B cell (primary cell): Measurements from ENCODE around the gene IRS2. TPM values are rescaled to one million over a fixed set of nuclear protein-coding genes. Genes with fewer than 3 reads are reported as not detected.

Source experiments
- ATAC-seq: fragments of 200-7000 bp; cut with Tn5 transposase; one replicate; pipeline ENCODE4 v1.10.0; 2021; ENCODE audit warnings: low read depth, mild to moderate bottlenecking, moderate number of reproducible peaks, moderate library complexity
- CTCF ChIA-PET: fragments of 350-600 bp; sonication (Branson Sonifier 250); formaldehyde crosslinking; loops from one replicate; lab custom pipeline; 2021; ENCODE audit warnings: antibody characterized with exemption, inconsistent platforms; lab: Charles Lee
- POLR2A ChIA-PET: fragments of 350-600 bp; sonication (Branson Sonifier 250); formaldehyde crosslinking; loops from one replicate; lab custom pipeline; 2021; ENCODE audit warnings: antibody characterized with exemption; lab: Charles Lee
- DNase-seq: peaks from one replicate; pipeline ENCODE4 v3.0.0; 2013
- H2AFZ ChIP-seq: 2 replicates; pipeline ENCODE4 v1.6.1; 2012; ENCODE audit warnings: mild to moderate bottlenecking, low read depth, low read length; ENCODE audit not compliant: insufficient read depth, poor library complexity, severe bottlenecking
- H3K27ac ChIP-seq, 2 donors: 1 replicate in 1 of 2; 2 replicates in 1 of 2; pipeline ENCODE4 v1.5.1; 2012 to 2013; ENCODE audit warnings: low read length in 2 of 2, mild to moderate bottlenecking in 2 of 2, moderate library complexity in 1 of 2
- H3K27me3 ChIP-seq, 4 experiments: fragments of 200-600 bp in 1 of 4; sonication (generic) in 1 of 4; replicated peaks in 1 of 4; 1 replicate in 2 of 4; 2 replicates in 2 of 4; pipeline versions ENCODE4 v1.6.1 to v1.7.0; 2013 to 2016; ENCODE audit warnings: low read length in 3 of 4, mild to moderate bottlenecking in 2 of 4, mixed read lengths in 1 of 4, moderate library complexity in 1 of 4; ENCODE audit not compliant: insufficient read depth in 4 of 4, control insufficient read depth in 3 of 4; ENCODE audit errors: control extremely low read depth in 1 of 4
- H3K36me3 ChIP-seq, 2 experiments: replicated peaks in 1 of 2; 1 replicate in 1 of 2; 2 replicates in 1 of 2; pipeline versions ENCODE4 v1.6.1 to v1.7.1; 2013; ENCODE audit warnings: low read length in 1 of 2; ENCODE audit not compliant: insufficient read depth in 2 of 2, control insufficient read depth in 1 of 2; ENCODE audit errors: control extremely low read depth in 1 of 2, extremely low read depth in 1 of 2
- H3K4me1 ChIP-seq, 2 donors: fragments of 200-600 bp in 1 of 2; sonication (generic) in 1 of 2; 1 replicate in 1 of 2; 2 replicates in 1 of 2; pipeline versions ENCODE4 v1.5.1 to v1.6.1; 2013 to 2017; ENCODE audit warnings: low read length in 2 of 2; ENCODE audit not compliant: control insufficient read depth in 2 of 2, insufficient read depth in 2 of 2
- H3K4me2 ChIP-seq: replicated peaks from 2 replicates; pipeline ENCODE3; 2012; ENCODE audit warnings: mild to moderate bottlenecking, low read depth, low read length; ENCODE audit not compliant: poor library complexity, severe bottlenecking
- H3K4me3 ChIP-seq, 5 experiments: fragments of 200-600 bp in 1 of 5; sonication (generic) in 1 of 5; 1 replicate in 3 of 5; 2 replicates in 2 of 5; pipeline versions ENCODE4 v1.5.1 to v1.7.0; 2011 to 2016; ENCODE audit warnings: low read length in 4 of 5, mild to moderate bottlenecking in 4 of 5, low read depth in 2 of 5, control low read depth in 1 of 5, moderate library complexity in 1 of 5; ENCODE audit not compliant: insufficient read depth in 1 of 5; ENCODE audit errors: control extremely low read depth in 1 of 5, extremely low read depth in 1 of 5
- H3K79me2 ChIP-seq: fragments of 200-600 bp; sonication (generic); one replicate; pipeline ENCODE4 v1.6.0; 2016; ENCODE audit warnings: low read length; ENCODE audit not compliant: control insufficient read depth, insufficient read depth
- H3K9ac ChIP-seq: fragments of 200-600 bp; sonication (generic); 2 replicates; pipeline ENCODE4 v1.6.1; 2017; ENCODE audit warnings: mild to moderate bottlenecking, low read length, moderate library complexity
- H3K9me3 ChIP-seq, 3 donors: one replicate each; pipeline versions ENCODE4 v1.6.1 to v1.7.1; 2013; ENCODE audit warnings: low read length in 2 of 3; ENCODE audit not compliant: control insufficient read depth in 2 of 3, insufficient read depth in 1 of 3; ENCODE audit errors: control extremely low read depth in 1 of 3
- H4K20me1 ChIP-seq: 2 replicates; pipeline ENCODE4 v1.6.0; 2012; ENCODE audit warnings: mild to moderate bottlenecking, low read length; ENCODE audit not compliant: insufficient read depth, control insufficient read depth, poor library complexity, severe bottlenecking
- H3K27ac Mint-ChIP-seq: one replicate; pipeline ENCODE4 v1.8.0; 2021; ENCODE audit warnings: mixed read lengths
- H3K27me3 Mint-ChIP-seq: one replicate; pipeline ENCODE4 v1.8.0; 2021; ENCODE audit warnings: mixed read lengths
- H3K4me1 Mint-ChIP-seq: one replicate; pipeline ENCODE4 v1.8.0; 2021; ENCODE audit warnings: mixed read lengths
- H3K4me3 Mint-ChIP-seq: one replicate; pipeline ENCODE4 v1.8.0; 2021; ENCODE audit warnings: mixed read lengths
- H3K9me3 Mint-ChIP-seq: one replicate; pipeline ENCODE4 v1.8.0; 2022; ENCODE audit warnings: mixed read lengths; ENCODE audit not compliant: insufficient read depth
- CTCF ChIP-seq: fragments of 200-600 bp; IDR thresholded peaks from one replicate; pipeline ENCODE4 v1.8.0; 2022; ENCODE audit warnings: antibody characterized with exemption, mild to moderate bottlenecking
- EZH2 ChIP-seq: IDR thresholded peaks from 2 replicates; pipeline ENCODE4 v1.6.1; 2012; ENCODE audit warnings: borderline replicate concordance, low read depth, mild to moderate bottlenecking, moderate library complexity, low read length; ENCODE audit not compliant: insufficient read depth, poor library complexity, severe bottlenecking
- WGBS: methylation state at CpG from one replicate; pipeline ENCODE4 v1.1.5; 2013; ENCODE audit warnings: missing lambda C conversion rate; ENCODE audit not compliant: insufficient coverage; 5-methylcytosine and 5-hydroxymethylcytosine counted together
- intact Hi-C: fragments of 100-400 bp; cut with micrococcal nuclease; formaldehyde crosslinking; loops from one replicate; pipeline ENCODE4 v1.10.0; 2022
- polyA plus RNA-seq: library from polyadenylated mRNA; depleted of rRNA; stranded (reverse); fragments of >200 nt; gene quantifications from 2 replicates; pipeline ENCODE4 v1.2.3, GENCODE V29; 2012
- total RNA-seq, 2 donors: library from RNA; stranded (reverse); fragments of 120-200 nt in 1 of 2; gene quantifications; 1 replicate in 1 of 2; 2 replicates in 1 of 2; pipeline versions ENCODE4 v1.2.3 to v1.2.4, GENCODE V29; 2013 to 2022

The IRS2 gene
- total and polyA plus RNA-seq, 2 donors (not counting 1 experiment from before 2014, with no cell fraction given) = 5.8 to 26.9 TPM

- no peak overlapping the region for H3K4me3 ChIP-seq
- H3K27ac Mint-ChIP-seq = no peak overlapping the region
- no peaks in the 10 kb centered on the region for H4K20me1 ChIP-seq
- ATAC-seq (no peak), DNase-seq (no peak)
- intact Hi-C loops = no loop called here
- H3K9me3 Mint-ChIP-seq = no peaks in the 10 kb centered on the region
- H3K4me2 ChIP-seq = no peak overlapping the region
- H3K9me3 ChIP-seq = peaks cover 0 to 13% (median 0%) of the 10 kb centered on the region in 3 donors
- no peaks in the 10 kb centered on the region for H3K27me3 ChIP-seq
- POLR2A ChIA-PET = no interaction called here
- H3K9ac ChIP-seq = no peak overlapping the region
- H3K4me3 Mint-ChIP-seq = no peak overlapping the region
- peaks cover 4% of the 10 kb centered on the region for H3K27me3 Mint-ChIP-seq
- no peak overlapping the region for H2AFZ ChIP-seq
- no peaks in the 10 kb centered on the region for H3K36me3 ChIP-seq
- TF ChIP-seq CTCF (no peak), EZH2 (no peak)
- no peak overlapping the region for H3K27ac ChIP-seq
- WGBS = 74% methylated on average over 2 of the region's 4 CpGs
- CTCF ChIA-PET = no interaction called here
- no peaks in the 10 kb centered on the region for H3K4me1 ChIP-seq
- H3K79me2 ChIP-seq = no peaks in the 10 kb centered on the region
- H3K4me1 Mint-ChIP-seq = no peaks in the 10 kb centered on the region
Measured at GRCh38 chr13:109735436-109735966, 50.9 kb downstream of the IRS2 start.

GRCh38 chr13:109734002-109734785 lies 52.2 kb downstream of the IRS2 start:
- no peaks in the 10 kb centered on the region for H3K4me1 Mint-ChIP-seq

More at GRCh38 chr13:109734002-109734785, 52.2 kb downstream of the IRS2 start:
- intact Hi-C loops = no loop called here
- no peak overlapping the region for H3K4me3 Mint-ChIP-seq
- Histone ChIP-seq H3K9me3 (peaks cover 0 to 13% (median 0%) of the 10 kb centered on the region in 3 donors), H3K27me3 (no peaks in the 10 kb centered on the region), H3K9ac (no peak overlapping the region), H3K79me2 (no peaks in the 10 kb centered on the region), H3K27ac (no peak overlapping the region), H3K4me3 (no peak overlapping the region), H3K4me2 (no peak overlapping the region), H3K36me3 (no peaks in the 10 kb centered on the region), H4K20me1 (no peaks in the 10 kb centered on the region), H2AFZ (no peak overlapping the region), H3K4me1 (no peaks in the 10 kb centered on the region)
- H3K27ac Mint-ChIP-seq = no peak overlapping the region
- POLR2A ChIA-PET = no interaction called here
- peaks cover 8% of the 10 kb centered on the region for H3K27me3 Mint-ChIP-seq
- CTCF ChIA-PET = no interaction called here
- no peaks in the 10 kb centered on the region for H3K9me3 Mint-ChIP-seq
- ATAC-seq (no peak), DNase-seq (no peak)
- TF ChIP-seq EZH2 (no peak), CTCF (no peak)
- 61% methylated on average over 13 of the region's 21 CpGs for WGBS
